HG03159 (cell line): Measurements from ENCODE around the gene FRMD4B.
A peak's percentile ranks its signal among the peaks of the same experiment; 100 is the strongest.
"Not testable (repeated sequence)": the region's sequence is repeated elsewhere in the genome, so short reads cannot be mapped to it uniquely, and the experiment has no call there.

Experiments
- ATAC-seq: cut with Tn5 transposase; IDR thresholded peaks from one replicate; pipeline ENCODE4 v1.9.1; 2021; ENCODE audit warnings: mild to moderate bottlenecking, moderate library complexity; ENCODE audit not compliant: unreplicated experiment

FRMD4B gene

DNA sequence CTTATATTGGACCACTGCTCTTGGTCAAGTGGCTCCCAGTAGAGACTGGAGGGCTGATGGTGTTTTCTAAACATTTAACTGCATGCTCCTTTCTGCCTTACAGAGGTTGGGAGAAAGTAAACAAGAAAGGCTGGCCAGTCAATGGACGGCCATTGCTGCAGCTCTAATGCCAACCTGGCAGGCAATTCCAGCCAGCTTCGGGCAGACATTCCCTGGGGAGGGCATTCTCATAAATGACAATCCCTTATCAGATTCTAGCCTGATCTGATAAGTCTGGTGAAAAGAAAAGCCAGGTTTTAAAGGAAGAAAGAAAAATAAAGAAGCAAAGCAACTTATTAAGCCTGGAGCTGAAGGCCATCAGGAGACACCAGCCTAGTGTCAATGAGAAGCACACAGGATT is 60.7 kb downstream of the FRMD4B start:
- no peak for ATAC-seq

DNA sequence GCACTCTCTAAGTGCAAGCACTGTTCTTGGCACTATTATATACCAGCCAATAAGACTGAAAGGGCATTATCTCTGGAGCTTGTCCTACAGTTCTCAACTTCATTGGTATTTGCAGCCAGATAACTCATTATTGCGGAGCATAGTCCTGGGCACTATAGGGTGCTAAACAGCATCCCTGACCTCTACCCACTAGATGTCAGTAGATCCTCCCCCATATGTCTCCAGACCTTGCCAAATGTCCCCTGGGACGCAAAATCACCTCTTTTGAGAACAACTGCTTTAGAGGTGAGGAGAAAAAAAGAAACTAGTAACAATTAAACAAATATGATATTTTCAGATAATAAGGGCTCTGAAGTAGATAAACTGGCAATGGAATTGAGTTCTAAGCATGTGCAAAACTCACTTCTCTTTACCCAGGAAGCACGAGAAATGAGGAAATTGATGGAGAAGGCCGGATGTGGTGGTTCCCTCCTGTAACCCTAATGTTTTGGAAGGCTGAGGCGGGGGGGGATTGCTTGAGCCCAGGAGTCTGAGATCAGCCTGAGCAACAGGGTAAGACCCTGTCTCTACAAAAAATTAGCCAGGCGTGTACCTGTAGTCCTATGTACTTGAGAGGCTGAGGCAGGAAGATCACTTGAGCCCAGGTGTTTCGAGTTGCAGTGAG is 61.4 kb downstream of the FRMD4B start:
- peak; percentile 49 for ATAC-seq

DNA sequence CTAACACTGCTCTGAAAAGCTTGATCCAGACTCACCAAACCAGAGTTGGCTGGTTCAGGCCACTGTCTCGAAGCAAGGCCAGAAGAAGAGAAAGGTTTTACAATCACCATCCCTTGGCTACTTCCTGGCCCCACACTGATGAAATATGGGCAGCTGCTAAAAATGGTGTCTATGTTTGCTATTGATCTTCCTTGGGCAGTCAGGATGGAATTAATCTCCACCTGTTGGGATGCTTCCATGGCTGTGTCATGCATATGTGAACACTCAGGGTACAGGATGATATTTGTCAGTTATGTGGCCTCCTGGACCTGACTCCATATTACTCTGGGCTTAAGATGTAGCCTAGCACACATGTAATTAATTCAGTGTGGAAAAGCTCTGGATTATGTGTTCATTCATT is 61.9 kb downstream of the FRMD4B start:
- ATAC-seq = no peak

DNA sequence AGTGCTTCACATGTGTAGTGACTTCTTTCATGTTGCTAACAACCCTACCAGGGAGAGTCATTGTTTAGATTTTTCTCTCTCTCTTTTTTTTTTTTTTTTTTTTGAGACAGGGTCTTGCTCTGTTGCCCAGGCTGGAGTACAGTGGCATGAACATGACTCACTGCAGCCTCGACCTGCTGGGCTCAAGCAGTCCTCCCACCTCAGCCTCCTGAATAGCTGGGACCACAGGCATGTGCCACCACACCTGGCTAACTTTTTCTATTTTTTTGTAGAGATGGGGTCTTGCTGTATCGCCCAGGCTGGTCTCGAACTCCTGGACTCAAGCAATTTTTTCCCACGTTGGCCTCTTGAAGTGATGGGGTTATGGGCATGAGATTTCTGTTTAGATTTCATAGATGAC is 63.4 kb downstream of the FRMD4B start:
- not testable (repeated sequence) for ATAC-seq

DNA sequence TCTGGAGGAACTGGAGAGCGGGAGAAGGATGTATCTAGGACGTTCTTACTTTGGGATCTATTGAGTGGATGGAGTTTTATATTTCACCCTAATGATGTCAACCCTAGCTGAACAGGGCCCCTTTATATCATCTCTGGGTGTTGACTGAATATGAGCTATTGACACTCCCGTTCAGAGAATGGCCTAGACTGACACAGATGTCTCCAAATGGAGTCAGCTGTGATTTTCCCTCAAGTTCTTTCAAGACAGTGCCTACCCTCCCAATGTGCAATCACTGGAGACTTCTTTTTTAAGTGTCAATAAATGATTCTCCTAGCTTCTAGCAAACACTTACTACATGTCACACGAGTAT is 63.8 kb downstream of the FRMD4B start:
- no peak for ATAC-seq

DNA sequence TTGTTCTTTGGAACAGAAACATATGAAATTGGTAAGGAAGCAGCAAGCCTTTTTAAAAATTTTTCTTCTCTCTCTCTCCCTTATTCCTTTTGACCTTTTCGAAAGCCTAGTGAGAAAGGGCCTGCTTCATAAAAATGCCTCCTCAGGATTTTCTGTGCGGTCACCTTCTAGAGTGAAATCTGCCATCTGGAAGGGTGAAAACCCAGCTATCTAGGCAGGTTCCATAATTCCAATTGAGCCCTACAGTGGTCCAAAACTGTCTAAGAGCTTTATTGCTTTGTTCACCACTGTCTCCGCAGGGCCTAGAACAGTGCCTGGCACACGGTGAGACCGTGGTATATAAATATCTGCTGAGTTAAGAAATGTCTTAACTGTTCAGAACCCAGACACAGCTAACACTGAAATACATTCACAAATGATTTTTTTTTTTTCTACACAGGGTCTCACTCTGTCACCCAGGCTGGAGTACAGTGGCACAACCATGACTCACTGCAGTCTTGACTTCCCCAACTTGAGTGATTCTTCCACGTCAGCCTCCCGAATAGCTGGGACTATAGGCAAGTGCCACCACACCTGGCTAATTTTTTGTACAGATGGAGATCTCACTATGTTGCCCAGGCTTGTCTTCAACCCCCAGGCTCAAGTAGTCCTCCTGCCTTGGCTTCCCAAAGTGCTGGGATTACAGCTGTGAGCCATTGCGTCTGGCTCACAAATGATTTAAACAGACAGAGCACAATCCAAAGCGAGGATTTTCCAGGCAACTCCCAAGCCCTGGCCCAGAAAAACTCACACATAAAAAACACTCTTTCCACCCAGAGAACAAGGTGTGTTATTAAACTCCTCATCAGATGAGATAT is 64.4 kb downstream of the FRMD4B start:
- ATAC-seq = no peak

DNA sequence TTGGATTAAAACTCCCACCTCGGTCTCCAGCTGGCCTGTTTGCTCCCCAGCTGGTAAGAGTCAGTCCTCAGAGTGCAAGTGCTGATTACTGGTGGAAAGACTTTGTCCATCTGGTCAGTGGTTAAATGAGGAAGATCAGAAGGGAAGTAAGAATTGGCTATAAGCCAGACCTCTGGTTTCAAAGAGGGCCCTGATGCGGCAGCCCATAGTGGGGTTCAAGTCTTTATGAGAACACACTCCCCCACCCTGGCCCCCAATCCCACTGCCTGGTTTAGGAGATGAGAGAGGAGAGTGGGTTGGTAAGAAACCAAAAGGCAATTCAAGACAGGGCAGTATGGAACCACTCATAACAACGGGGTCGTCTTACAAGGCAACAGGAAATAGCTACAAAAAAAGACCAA is 65.0 kb downstream of the FRMD4B start:
- peak; percentile 67 for ATAC-seq

DNA sequence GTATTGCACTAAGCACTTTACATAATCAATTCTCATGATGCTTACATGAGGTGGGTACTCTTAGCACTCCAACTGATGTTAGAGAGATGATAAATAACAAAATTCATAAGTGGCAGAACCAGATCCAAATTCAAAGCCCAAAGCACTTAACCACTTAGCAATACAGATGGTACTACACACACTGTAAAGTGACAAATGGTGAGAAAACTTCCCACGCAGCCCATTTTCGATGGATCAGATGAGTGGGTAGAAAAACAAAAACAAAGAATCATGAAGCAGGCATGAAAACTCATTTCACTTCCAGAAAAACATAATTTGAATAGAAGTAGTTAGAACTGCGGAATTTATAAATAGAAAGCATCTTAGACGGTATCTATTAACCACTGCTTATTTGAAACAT is 66.2 kb downstream of the FRMD4B start:
- no peak for ATAC-seq

DNA sequence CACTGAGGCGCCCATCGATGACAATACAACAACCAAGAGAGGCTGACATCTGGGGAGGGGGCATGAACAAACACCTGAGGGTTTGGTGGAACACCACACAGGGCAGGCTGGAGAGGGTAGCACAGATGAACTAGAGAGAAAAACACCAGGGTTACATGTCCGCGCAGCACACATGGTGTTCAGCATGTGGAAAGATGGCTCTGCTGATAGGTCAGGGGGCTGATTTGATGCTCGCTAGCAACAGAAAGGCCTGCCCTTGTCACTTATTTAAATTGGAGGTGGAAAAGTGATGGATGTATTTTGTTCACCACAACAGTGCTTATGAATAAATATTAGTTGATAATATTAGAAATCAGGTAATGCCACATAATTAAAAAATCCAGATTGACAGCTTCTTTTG is 67.5 kb downstream of the FRMD4B start:
- ATAC-seq = no peak

DNA sequence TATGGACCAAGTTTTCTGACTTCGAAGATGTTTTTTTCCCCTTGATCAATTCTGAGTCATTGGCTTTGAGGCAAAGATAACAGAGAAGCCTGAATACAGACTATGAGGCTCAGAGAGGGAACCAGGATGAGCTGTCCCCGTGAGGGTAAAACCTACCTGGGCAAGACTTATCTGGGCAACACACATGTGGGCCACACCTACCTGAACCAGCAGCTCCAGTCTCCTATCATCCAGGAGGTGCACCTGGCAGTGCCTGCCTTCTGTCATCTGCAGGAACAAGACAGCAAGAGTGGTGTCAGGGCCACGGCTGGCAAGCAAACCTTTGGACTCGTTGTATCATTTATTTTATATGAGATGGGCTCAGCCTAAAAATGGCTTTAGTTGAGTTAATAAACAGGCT is 72.6 kb downstream of the FRMD4B start:
- no peak for ATAC-seq

DNA sequence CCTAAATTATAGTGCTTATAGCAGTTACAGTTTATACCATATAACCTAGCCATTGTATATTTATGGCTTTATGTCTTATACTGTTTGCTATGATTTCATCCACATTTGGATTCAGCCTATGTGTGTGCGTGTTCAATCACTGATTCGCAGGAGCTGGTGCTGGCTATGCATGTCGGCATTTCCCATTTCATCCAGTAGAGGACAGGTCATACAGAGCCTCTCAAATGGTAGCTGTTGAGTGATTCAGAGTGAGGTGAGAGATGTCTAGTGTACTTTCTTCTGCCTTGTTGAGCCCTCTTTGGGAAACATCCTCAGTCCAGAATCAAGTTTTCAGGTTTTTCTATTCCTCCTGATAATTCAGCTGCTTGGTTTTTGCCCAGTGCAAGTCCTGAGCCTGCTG is 76.1 kb downstream of the FRMD4B start:
- ATAC-seq = no peak

DNA sequence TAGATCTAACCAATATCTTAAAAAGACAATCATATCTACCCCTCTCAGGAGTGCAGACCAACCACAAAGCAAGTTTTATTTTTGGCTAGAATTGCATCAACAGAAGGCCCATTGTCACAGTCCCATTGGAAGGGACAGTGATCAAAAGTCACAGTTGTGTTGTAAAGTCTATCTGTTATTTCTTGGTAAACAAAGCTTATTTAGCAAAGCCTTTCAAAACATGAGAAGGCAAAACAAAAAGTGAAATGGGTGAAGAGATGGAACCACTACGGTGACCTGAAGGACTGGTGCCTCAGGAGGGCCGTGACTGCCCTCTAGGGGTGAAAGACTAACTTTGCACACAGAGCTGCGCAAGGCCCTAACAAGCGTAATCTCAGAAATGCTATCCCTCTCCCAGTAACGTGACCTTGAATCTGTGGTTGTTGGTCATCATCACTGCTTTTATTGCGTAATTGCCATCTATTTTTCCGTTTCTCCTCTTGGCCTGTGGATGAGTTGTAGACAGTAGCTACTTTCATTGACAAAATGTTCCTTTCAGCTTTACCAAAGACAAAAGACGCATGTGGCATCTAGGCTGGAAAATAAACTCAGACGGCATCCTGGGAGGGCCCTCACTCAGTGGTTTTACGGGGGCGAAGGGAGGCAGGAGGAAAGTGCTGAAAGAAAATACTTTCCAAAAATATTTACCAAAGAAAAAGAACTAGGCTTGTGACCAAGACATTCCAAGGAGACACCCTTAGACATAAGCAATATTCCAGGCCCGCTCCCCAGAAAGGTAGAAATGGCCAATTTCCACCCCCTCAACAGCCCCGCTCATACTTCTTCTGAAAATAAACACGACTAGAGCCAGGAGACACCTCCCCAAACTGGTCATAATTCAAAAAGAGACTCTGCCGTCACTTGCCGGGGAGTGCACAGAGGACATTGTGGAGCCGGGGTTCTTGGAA is 79.4 kb downstream of the FRMD4B start:
- ATAC-seq = peak; percentile 98

DNA sequence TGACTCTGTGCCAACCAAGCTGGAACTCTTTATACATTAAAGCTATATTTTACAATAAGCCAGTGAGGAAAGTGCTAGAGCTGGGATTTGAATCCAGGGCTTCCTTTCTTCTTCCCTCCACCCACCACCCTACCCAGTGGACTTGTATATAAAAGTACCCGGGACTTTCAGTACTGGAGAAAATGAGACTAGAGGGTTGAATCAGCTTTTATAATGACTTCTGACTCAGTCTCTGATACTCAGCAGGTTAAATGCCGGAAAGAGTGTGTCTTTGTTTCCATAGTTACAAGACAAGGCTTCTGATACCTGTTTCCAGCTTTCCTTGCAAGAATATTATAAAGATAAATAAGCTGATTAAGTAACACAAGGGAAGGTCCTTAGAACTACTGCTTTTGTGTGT is 80.9 kb downstream of the FRMD4B start:
- ATAC-seq = no peak

DNA sequence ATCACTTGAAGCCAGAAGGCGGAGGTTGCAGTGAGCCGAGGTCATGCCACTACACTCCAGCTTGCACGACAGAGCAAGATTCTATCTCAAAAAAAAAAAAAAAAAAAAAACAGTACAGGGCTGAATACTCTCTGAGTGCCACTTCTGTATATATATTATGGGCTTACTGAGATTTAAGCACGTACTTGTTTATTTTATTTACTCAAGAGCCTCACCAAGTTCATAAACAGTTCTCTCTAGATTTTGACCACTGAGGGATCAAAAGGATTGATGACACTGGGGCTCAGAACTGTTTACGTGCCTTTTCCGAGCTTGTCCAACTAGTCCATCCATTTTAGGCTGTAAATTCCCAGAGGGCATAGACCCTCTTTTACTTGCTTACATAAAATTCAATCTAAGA is 81.5 kb downstream of the FRMD4B start:
- ATAC-seq = no peak

DNA sequence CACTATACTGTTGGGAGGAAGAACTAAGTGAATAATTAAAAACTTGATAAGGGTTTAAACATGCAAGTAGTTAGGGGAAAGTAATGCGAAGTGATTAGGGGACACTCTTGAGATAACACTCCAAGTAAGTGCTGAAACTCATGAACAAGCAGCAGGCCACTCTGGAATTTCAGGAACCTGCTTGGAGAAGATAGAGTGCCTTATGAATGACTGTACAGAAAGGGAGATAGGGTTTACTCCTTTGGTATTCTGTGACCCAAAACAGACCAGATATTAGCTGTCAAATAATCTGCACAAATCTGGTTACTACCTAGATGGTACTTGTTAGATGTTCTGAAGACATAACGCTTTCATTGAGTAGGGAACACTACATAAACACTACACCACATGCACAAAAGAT is 85.6 kb downstream of the FRMD4B start:
- no peak for ATAC-seq

DNA sequence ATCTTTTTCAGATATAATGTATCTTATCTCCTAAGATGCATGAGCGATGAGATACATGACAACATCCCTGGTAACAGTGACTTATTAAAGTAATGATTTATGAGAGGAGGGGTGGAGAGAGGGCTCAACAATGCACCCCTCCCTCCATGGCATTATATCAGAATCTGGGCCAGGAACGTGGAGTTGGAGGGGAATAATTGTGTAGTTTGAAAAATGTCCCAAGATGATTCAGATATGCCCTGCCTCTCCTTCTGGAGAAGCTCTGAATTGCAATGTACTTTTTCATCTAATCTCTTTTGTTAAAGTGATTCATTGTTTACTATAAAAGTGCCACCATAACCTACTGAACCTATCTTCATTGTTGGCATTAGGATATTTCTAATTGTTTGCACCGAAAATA is 86.5 kb downstream of the FRMD4B start:
- no peak for ATAC-seq

DNA sequence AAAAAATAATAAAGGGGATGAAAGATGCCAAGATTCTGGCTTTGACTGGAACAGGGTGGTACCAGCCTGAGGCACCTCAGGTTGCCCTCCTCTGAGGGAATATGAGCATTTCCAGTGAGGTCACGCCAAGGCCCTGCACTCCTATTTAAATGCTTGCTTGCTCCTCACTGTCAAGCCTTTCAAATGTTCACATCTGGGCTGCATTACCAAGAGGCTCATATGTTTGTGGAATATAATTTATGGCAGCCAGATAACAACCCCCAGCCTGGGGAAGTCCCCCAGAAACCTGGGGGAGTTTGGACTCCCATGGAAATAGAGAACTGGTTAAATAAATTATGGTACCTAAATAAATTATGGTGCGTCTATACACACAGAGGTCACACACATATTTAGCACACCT is 88.4 kb downstream of the FRMD4B start:
- no peak for ATAC-seq

DNA sequence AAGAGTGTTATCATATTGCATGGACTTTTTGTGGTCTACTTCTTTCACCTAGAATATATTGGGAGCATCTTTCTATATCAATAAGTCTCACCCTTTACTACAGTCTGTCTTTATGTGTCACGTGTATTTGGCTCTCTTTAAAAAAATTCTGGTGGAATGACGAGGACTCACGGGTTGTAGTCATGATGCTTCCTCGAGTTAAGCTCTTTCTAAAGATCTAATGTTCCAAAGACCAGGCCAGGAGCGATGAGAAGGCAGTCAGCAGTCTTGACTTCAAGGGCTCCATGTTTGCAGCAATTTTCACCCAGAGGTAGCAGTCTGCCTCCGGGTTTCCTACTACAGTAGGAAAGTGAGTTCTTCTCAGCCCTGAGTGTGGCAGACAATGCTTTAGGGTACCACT is 88.9 kb downstream of the FRMD4B start:
- ATAC-seq = no peak

DNA sequence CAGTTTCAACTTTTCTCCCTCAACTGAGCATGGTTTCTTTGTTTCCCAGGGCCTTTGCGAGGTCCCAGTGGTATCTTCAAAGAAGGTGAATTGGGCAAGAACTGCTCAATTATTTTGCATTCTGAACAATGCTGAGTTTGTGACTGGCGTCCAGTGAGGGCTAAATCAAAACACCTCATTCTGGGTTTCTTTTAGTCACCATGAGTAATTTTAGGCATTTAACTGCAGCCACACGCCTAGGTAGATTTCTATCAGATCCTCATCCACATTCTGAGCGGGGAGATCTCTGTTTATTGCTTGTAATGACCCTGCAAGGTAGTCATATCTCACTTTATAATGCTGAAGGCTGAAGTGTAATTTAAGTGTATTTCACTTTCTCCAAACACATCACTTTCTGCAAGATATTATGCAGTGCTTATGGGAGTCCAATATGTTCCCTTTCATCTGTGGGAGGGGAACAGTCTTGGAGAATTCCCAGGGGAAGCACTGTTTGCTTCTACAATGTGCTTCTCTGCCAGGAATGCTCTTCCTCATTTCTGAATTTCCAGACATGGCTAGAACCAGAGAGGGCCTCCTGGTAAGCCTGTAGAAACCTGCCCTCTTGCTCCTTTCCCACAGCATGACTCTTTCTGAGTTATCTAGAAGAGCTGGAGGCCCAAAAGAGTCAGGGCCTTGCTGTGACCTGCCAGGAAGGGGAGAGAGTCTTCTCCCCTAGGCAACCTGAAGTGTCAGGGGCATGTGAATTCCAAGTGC is 91.7 kb downstream of the FRMD4B start:
- ATAC-seq = peak; percentile 71

DNA sequence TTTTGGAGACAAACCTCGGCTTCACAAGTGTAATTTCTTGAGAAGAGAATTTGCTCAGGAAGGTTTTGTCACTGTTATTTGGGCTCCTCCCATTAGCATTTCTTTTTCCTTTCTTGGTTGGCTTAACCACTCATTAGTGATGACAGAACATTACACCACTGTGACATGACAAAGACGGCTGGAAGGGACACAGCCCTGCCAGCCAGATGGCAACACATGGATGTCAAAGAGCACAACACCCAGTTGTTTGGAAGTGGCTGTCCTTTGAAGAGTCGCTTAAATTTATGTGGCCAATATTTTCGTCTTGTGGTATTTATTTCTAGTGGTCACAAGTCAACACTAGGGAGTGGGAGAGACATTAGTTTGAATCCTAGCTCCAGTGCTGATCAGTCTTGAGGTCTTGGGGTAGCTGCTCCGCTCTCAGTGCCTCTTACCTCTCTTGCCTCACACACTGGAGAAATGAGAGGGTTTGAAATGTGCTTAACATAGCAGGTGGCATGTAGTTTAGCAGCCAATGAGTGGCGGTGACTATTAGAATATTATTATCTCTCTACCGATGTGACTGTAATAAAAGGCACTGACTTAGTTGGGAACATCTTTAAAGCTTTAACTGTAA is 92.8 kb downstream of the FRMD4B start:
- no peak for ATAC-seq
